Chondrocyte (in vitro differentiated cells): ENCODE measurements around the gene ICA1L. TPM values are rescaled to one million over a fixed set of nuclear protein-coding genes. Genes with fewer than 3 reads are reported as not detected.

Experiments used
- DNase-seq: peaks from one replicate; pipeline ENCODE4 v3.0.0; 2021; ENCODE audit warnings: mixed read lengths, low spot score
- H3K27ac Mint-ChIP-seq: one replicate; pipeline ENCODE4 v1.8.0; 2021; ENCODE audit warnings: mild to moderate bottlenecking, moderate library complexity, mixed read lengths; ENCODE audit not compliant: unreplicated experiment
- H3K27me3 Mint-ChIP-seq: 2 replicates; pipeline ENCODE4 v1.8.0; 2021; ENCODE audit warnings: low read depth, mixed read lengths
- H3K36me3 Mint-ChIP-seq: 2 replicates; pipeline ENCODE4 v1.8.0; 2021; ENCODE audit warnings: low read depth, mixed read lengths
- H3K4me1 Mint-ChIP-seq: 2 replicates; pipeline ENCODE4 v1.8.0; 2021; ENCODE audit warnings: low read depth, mild to moderate bottlenecking, mixed read lengths
- H3K4me3 Mint-ChIP-seq: one replicate; pipeline ENCODE4 v1.8.0; 2021; ENCODE audit warnings: mild to moderate bottlenecking, moderate library complexity, mixed read lengths; ENCODE audit not compliant: unreplicated experiment
- H3K9me3 Mint-ChIP-seq: 2 replicates; pipeline ENCODE4 v1.8.0; 2021; ENCODE audit warnings: low read depth, mixed read lengths
- CTCF ChIP-seq: fragments of 200-600 bp; sonication (generic); IDR thresholded peaks from 2 replicates; pipeline ENCODE4 v1.5.0; 2021; ENCODE audit warnings: antibody characterized with exemption, mild to moderate bottlenecking, moderate library complexity
- total RNA-seq: library from RNA; stranded (reverse); gene quantifications from 3 replicates; pipeline ENCODE4 v1.2.1, GENCODE V29; 2021

Gene ICA1L
- total RNA-seq, 1 donor from 2014 or later: 6.6 TPM

GRCh38 chr2:202752071-202752470 is 119.5 kb downstream of the ICA1L start:
- Mint-ChIP-seq H3K36me3 (peaks cover 1% of the 10 kb centered on the region), H3K9me3 (peaks cover 15% of the 10 kb centered on the region), H3K4me3 (no peak overlapping the region), H3K27ac (no peak overlapping the region), H3K4me1 (peaks cover 10% of the 10 kb centered on the region), H3K27me3 (no peaks in the 10 kb centered on the region)
- TF ChIP-seq CTCF: no peak
- no peak for DNase-seq

- H3K9me3 Mint-ChIP-seq: peaks cover 25% of the 10 kb centered on the region
- H3K36me3 Mint-ChIP-seq: peaks cover 1% of the 10 kb centered on the region
- no peak for DNase-seq
- TF ChIP-seq CTCF: no peak
- H3K27me3 Mint-ChIP-seq: no peaks in the 10 kb centered on the region
- H3K4me3 Mint-ChIP-seq: no peak overlapping the region
- peak overlapping the region; percentile 45 for H3K27ac Mint-ChIP-seq
- H3K4me1 Mint-ChIP-seq: peaks cover 10% of the 10 kb centered on the region
Observed at GRCh38 chr2:202750763-202751427, 120.7 kb downstream of the ICA1L start.

- no peak overlapping the region for H3K27ac Mint-ChIP-seq
- H3K9me3 Mint-ChIP-seq: peaks cover 34% of the 10 kb centered on the region
- H3K36me3 Mint-ChIP-seq: peaks cover 3% of the 10 kb centered on the region
- no peaks in the 10 kb centered on the region for H3K27me3 Mint-ChIP-seq
- peaks cover 6% of the 10 kb centered on the region for H3K4me1 Mint-ChIP-seq
- no peak overlapping the region for H3K4me3 Mint-ChIP-seq
- no peak for DNase-seq
- TF ChIP-seq CTCF: no peak
Observed at GRCh38 chr2:202749477-202749876, 122.1 kb downstream of the ICA1L start.

- no peak overlapping the region for H3K4me3 Mint-ChIP-seq
Observed at GRCh38 chr2:202743613-202744012, 128.0 kb downstream of the ICA1L start.

GRCh38 chr2:202736826-202737225 is 134.7 kb downstream of the ICA1L start:
- peaks cover 9% of the 10 kb centered on the region for H3K9me3 Mint-ChIP-seq
- no peak for TF ChIP-seq CTCF
- no peak overlapping the region for H3K4me3 Mint-ChIP-seq
- no peaks in the 10 kb centered on the region for H3K27me3 Mint-ChIP-seq
- H3K36me3 Mint-ChIP-seq: peaks cover 5% of the 10 kb centered on the region
- no peak overlapping the region for H3K27ac Mint-ChIP-seq
- DNase-seq: no peak
- no peaks in the 10 kb centered on the region for H3K4me1 Mint-ChIP-seq

More at GRCh38 chr2:202743613-202744012, 128.0 kb downstream of the ICA1L start:
- H3K27ac Mint-ChIP-seq: no peak overlapping the region
- H3K27me3 Mint-ChIP-seq: no peaks in the 10 kb centered on the region
- H3K36me3 Mint-ChIP-seq: peaks cover 15% of the 10 kb centered on the region
- H3K4me1 Mint-ChIP-seq: no peaks in the 10 kb centered on the region
- no peak for TF ChIP-seq CTCF
- peaks cover 40% of the 10 kb centered on the region for H3K9me3 Mint-ChIP-seq
- no peak for DNase-seq
